GM21529 (cell line): ENCODE results near the gene OTUB2.

ENCODE experiments used
- ATAC-seq: cut with Tn5 transposase; IDR thresholded peaks from one replicate; pipeline ENCODE4 v1.9.1; 2021; ENCODE audit not compliant: unreplicated experiment

Gene OTUB2

GRCh38 chr14:94040247-94040646 lies 14.1 kb downstream of the OTUB2 start:
- ATAC-seq: no peak

GRCh38 chr14:94040796-94041195 lies 14.7 kb downstream of the OTUB2 start:
- ATAC-seq: no peak

- no peak for ATAC-seq
Observed at GRCh38 chr14:94041551-94042346, 15.6 kb downstream of the OTUB2 start.

GRCh38 chr14:94042433-94043091 lies 16.4 kb downstream of the OTUB2 start:
- no peak for ATAC-seq

- ATAC-seq: no peak
Observed at GRCh38 chr14:94043111-94043755, 17.1 kb downstream of the OTUB2 start.

GRCh38 chr14:94043756-94044475 lies 17.8 kb downstream of the OTUB2 start:
- ATAC-seq: no peak

GRCh38 chr14:94044476-94045091 lies 18.4 kb downstream of the OTUB2 start:
- ATAC-seq: no peak

- ATAC-seq: no peak
Observed at GRCh38 chr14:94045101-94045500, 19.0 kb downstream of the OTUB2 start.

- ATAC-seq: no peak
Observed at GRCh38 chr14:94045563-94046345, 19.6 kb downstream of the OTUB2 start.

GRCh38 chr14:94046696-94047250 lies 20.6 kb downstream of the OTUB2 start:
- ATAC-seq: no peak

GRCh38 chr14:94047581-94047980 lies 21.4 kb downstream of the OTUB2 start:
- no peak for ATAC-seq

GRCh38 chr14:94048691-94049624 lies 22.8 kb downstream of the OTUB2 start:
- no peak for ATAC-seq

GRCh38 chr14:94049625-94050023 lies 23.5 kb downstream of the OTUB2 start:
- no peak for ATAC-seq

GRCh38 chr14:94050231-94050880 lies 24.2 kb downstream of the OTUB2 start:
- ATAC-seq: no peak

GRCh38 chr14:94051115-94051514 lies 25.0 kb downstream of the OTUB2 start:
- no peak for ATAC-seq

GRCh38 chr14:94051779-94052178 lies 25.6 kb downstream of the OTUB2 start:
- ATAC-seq: no peak

- no peak for ATAC-seq
Observed at GRCh38 chr14:94052199-94052598, 26.1 kb downstream of the OTUB2 start.

GRCh38 chr14:94052662-94053061 lies 26.5 kb downstream of the OTUB2 start:
- no peak for ATAC-seq
